ENCODE results near the gene STXBP4. TPM values are rescaled to one million over a fixed set of nuclear protein-coding genes. Genes with fewer than 3 reads are reported as not detected.
A peak's percentile ranks its signal among the peaks of the same experiment; 100 is the strongest.

STXBP4 gene
- total RNA-seq, 3 donors from 2014 or later = 4.6 to 15.4 (median 8.8) TPM

- intact Hi-C loops (cut with DNase I, micrococcal nuclease) = no loop called here
Measured at GRCh38 chr17:55081559-55081958, 113.0 kb downstream of the STXBP4 start.

GRCh38 chr17:55086635-55087058, 118.1 kb downstream of the STXBP4 start:
- TF ChIP-seq CTCF (IDR thresholded peaks at IDR 0.05) = no peak
- H3K9me3 ChIP-seq = no peaks in the 10 kb centered on the region
- no peaks in the 10 kb centered on the region for H3K36me3 ChIP-seq (ENCODE audit: low read depth)
- H3K4me1 ChIP-seq (ENCODE audit: low read depth) = no peaks in the 10 kb centered on the region
- DNase-seq = no peak
- H3K4me3 ChIP-seq = no peak overlapping the region
- intact Hi-C loops (cut with DNase I, micrococcal nuclease) = no loop called here
- no peak for ATAC-seq

More at GRCh38 chr17:55081559-55081958, 113.0 kb downstream of the STXBP4 start:
- Histone ChIP-seq H3K4me3 (no peak overlapping the region), H3K9me3 (no peaks in the 10 kb centered on the region), H3K36me3 (ENCODE audit: low read depth) (no peaks in the 10 kb centered on the region), H3K4me1 (ENCODE audit: low read depth) (no peaks in the 10 kb centered on the region)
- DNase-seq = no peak
- no peak for TF ChIP-seq CTCF (IDR thresholded peaks at IDR 0.05)
- no peak for ATAC-seq

GRCh38 chr17:55089256-55089655, 120.7 kb downstream of the STXBP4 start:
- Histone ChIP-seq H3K4me3 (no peak overlapping the region), H3K4me1 (ENCODE audit: low read depth) (no peaks in the 10 kb centered on the region), H3K9me3 (no peaks in the 10 kb centered on the region), H3K36me3 (ENCODE audit: low read depth) (no peaks in the 10 kb centered on the region)
- TF ChIP-seq CTCF (IDR thresholded peaks at IDR 0.05) = no peak
- intact Hi-C loops (cut with DNase I, micrococcal nuclease) = no loop called here
- no peak for ATAC-seq
- no peak for DNase-seq

- ATAC-seq (peak; percentile 67), DNase-seq (no peak)
- intact Hi-C loops (cut with DNase I, micrococcal nuclease) = no loop called here
- no peak for TF ChIP-seq CTCF (IDR thresholded peaks at IDR 0.05)
- Histone ChIP-seq H3K36me3 (ENCODE audit: low read depth) (no peaks in the 10 kb centered on the region), H3K9me3 (no peaks in the 10 kb centered on the region), H3K4me1 (ENCODE audit: low read depth) (no peaks in the 10 kb centered on the region), H3K4me3 (no peak overlapping the region)
Measured at GRCh38 chr17:55090079-55090492, 121.5 kb downstream of the STXBP4 start.

GRCh38 chr17:55093353-55093752, 124.8 kb downstream of the STXBP4 start:
- TF ChIP-seq CTCF (IDR thresholded peaks at IDR 0.05) = no peak
- intact Hi-C loops (cut with DNase I, micrococcal nuclease) = no loop called here
- ATAC-seq = no peak
- H3K4me1 ChIP-seq (ENCODE audit: low read depth) = no peaks in the 10 kb centered on the region
- H3K4me3 ChIP-seq = no peak overlapping the region
- no peaks in the 10 kb centered on the region for H3K9me3 ChIP-seq
- no peaks in the 10 kb centered on the region for H3K36me3 ChIP-seq (ENCODE audit: low read depth)
- no peak for DNase-seq

- no peak for TF ChIP-seq CTCF (IDR thresholded peaks at IDR 0.05)
- no peak for ATAC-seq
- Histone ChIP-seq H3K4me1 (ENCODE audit: low read depth) (no peaks in the 10 kb centered on the region), H3K4me3 (no peak overlapping the region), H3K9me3 (no peaks in the 10 kb centered on the region), H3K36me3 (ENCODE audit: low read depth) (no peaks in the 10 kb centered on the region)
- intact Hi-C loops (cut with DNase I, micrococcal nuclease) = no loop called here
- no peak for DNase-seq
Measured at GRCh38 chr17:55098765-55099164, 130.2 kb downstream of the STXBP4 start.

Measured in mucosa of descending colon (tissue), 3 donors.